Measurements from ENCODE around the gene INSYN2B. TPM values are rescaled to one million over a fixed set of nuclear protein-coding genes. Genes with fewer than 3 reads are reported as not detected.

The INSYN2B gene
- total RNA-seq, 1 donor from 2014 or later, result not detected

GRCh38 chr5:169832845-169833244 is 147.4 kb downstream of the INSYN2B start:
- H3K27me3 Mint-ChIP-seq (ENCODE audit: unreplicated experiment), result no peaks in the 10 kb centered on the region
- no peak overlapping the region for H3K4me3 Mint-ChIP-seq (ENCODE audit: unreplicated experiment)
- no peaks in the 10 kb centered on the region for H3K4me1 Mint-ChIP-seq (ENCODE audit: low read depth, unreplicated experiment)
- TF ChIP-seq CTCF (IDR thresholded peaks at IDR 0.05; ENCODE audit: partially characterized antibody, unreplicated experiment), result no peak
- H3K9me3 Mint-ChIP-seq (ENCODE audit: unreplicated experiment), result no peaks in the 10 kb centered on the region
- H3K36me3 Mint-ChIP-seq (ENCODE audit: unreplicated experiment), result no peaks in the 10 kb centered on the region
- H3K27ac Mint-ChIP-seq (ENCODE audit: unreplicated experiment), result no peak overlapping the region
- no peak for DNase-seq

- H3K27me3 Mint-ChIP-seq (ENCODE audit: unreplicated experiment), result no peaks in the 10 kb centered on the region
- H3K4me3 Mint-ChIP-seq (ENCODE audit: unreplicated experiment), result no peak overlapping the region
- TF ChIP-seq CTCF (IDR thresholded peaks at IDR 0.05; ENCODE audit: partially characterized antibody, unreplicated experiment), result no peak
- H3K27ac Mint-ChIP-seq (ENCODE audit: unreplicated experiment), result no peak overlapping the region
- no peaks in the 10 kb centered on the region for H3K9me3 Mint-ChIP-seq (ENCODE audit: unreplicated experiment)
- DNase-seq, result no peak
- no peaks in the 10 kb centered on the region for H3K36me3 Mint-ChIP-seq (ENCODE audit: unreplicated experiment)
- H3K4me1 Mint-ChIP-seq (ENCODE audit: low read depth, unreplicated experiment), result no peaks in the 10 kb centered on the region
Observed at GRCh38 chr5:169832304-169832703, 148.0 kb downstream of the INSYN2B start.

- Mint-ChIP-seq H3K4me1 (ENCODE audit: low read depth, unreplicated experiment) (no peaks in the 10 kb centered on the region), H3K27ac (ENCODE audit: unreplicated experiment) (no peak overlapping the region), H3K36me3 (ENCODE audit: unreplicated experiment) (peaks cover under 1% of the 10 kb centered on the region), H3K27me3 (ENCODE audit: unreplicated experiment) (no peaks in the 10 kb centered on the region), H3K4me3 (ENCODE audit: unreplicated experiment) (no peak overlapping the region), H3K9me3 (ENCODE audit: unreplicated experiment) (no peaks in the 10 kb centered on the region)
- DNase-seq, result no peak
- no peak for TF ChIP-seq CTCF (IDR thresholded peaks at IDR 0.05; ENCODE audit: partially characterized antibody, unreplicated experiment)
Observed at GRCh38 chr5:169831331-169831730, 149.0 kb downstream of the INSYN2B start.

GRCh38 chr5:169828385-169828784 is 151.9 kb downstream of the INSYN2B start:
- Mint-ChIP-seq H3K9me3 (ENCODE audit: unreplicated experiment) (no peaks in the 10 kb centered on the region), H3K4me3 (ENCODE audit: unreplicated experiment) (no peak overlapping the region), H3K36me3 (ENCODE audit: unreplicated experiment) (peaks cover 7% of the 10 kb centered on the region), H3K27ac (ENCODE audit: unreplicated experiment) (no peak overlapping the region), H3K4me1 (ENCODE audit: low read depth, unreplicated experiment) (no peaks in the 10 kb centered on the region), H3K27me3 (ENCODE audit: unreplicated experiment) (no peaks in the 10 kb centered on the region)
- no peak for DNase-seq
- TF ChIP-seq CTCF (IDR thresholded peaks at IDR 0.05; ENCODE audit: partially characterized antibody, unreplicated experiment), result no peak

- Mint-ChIP-seq H3K4me3 (ENCODE audit: unreplicated experiment) (no peak overlapping the region), H3K36me3 (ENCODE audit: unreplicated experiment) (peaks cover 7% of the 10 kb centered on the region), H3K9me3 (ENCODE audit: unreplicated experiment) (no peaks in the 10 kb centered on the region), H3K27ac (ENCODE audit: unreplicated experiment) (no peak overlapping the region), H3K27me3 (ENCODE audit: unreplicated experiment) (no peaks in the 10 kb centered on the region), H3K4me1 (ENCODE audit: low read depth, unreplicated experiment) (no peaks in the 10 kb centered on the region)
- TF ChIP-seq CTCF (IDR thresholded peaks at IDR 0.05; ENCODE audit: partially characterized antibody, unreplicated experiment), result no peak
- DNase-seq, result no peak
Observed at GRCh38 chr5:169827769-169828168, 152.5 kb downstream of the INSYN2B start.

Data from glutamatergic neuron (in vitro differentiated cells).